Upper lobe of right lung (tissue), 1 donor: Measurements from ENCODE around the gene MAP1A. TPM values are rescaled to one million over a fixed set of nuclear protein-coding genes. Genes with fewer than 3 reads are reported as not detected.

Source experiments
- ATAC-seq: fragments of 200-7000 bp; cut with Tn5 transposase; one replicate; pipeline ENCODE4 v1.9.1; 2020; ENCODE audit warnings: mild to moderate bottlenecking, moderate library complexity
- DNase-seq: peaks from one replicate; pipeline ENCODE4 v3.0.0-alpha.2; 2020
- H3K27ac ChIP-seq: fragments of 200-600 bp; one replicate; pipeline ENCODE4 v1.8.0; 2022
- H3K27me3 ChIP-seq: fragments of 200-600 bp; one replicate; pipeline ENCODE4 v1.8.0; 2022; ENCODE audit warnings: mild to moderate bottlenecking
- H3K36me3 ChIP-seq: fragments of 200-600 bp; one replicate; pipeline ENCODE4 v1.8.0; 2022
- H3K4me1 ChIP-seq: fragments of 200-600 bp; one replicate; pipeline ENCODE4 v1.8.0; 2022
- H3K4me3 ChIP-seq: fragments of 200-600 bp; one replicate; pipeline ENCODE4 v1.8.0; 2022; ENCODE audit warnings: mild to moderate bottlenecking
- H3K9me3 ChIP-seq: fragments of 200-600 bp; one replicate; pipeline ENCODE4 v1.8.0; 2022
- intact Hi-C: fragments of 100-400 bp; cut with DNase I; formaldehyde crosslinking; loops from one replicate; pipeline ENCODE4 v1.11.0; 2022
- long read RNA-seq: library from polyadenylated mRNA; unstranded; transcript quantifications from one replicate; pipeline ENCODE4 v2.0.0, GENCODE V29; 2021
- total RNA-seq: library from RNA; stranded (reverse); fragmentation: NEBNext Ultra II Directional; extraction: Animal tissue kit (Norgen Biotek cat#: 25700); gene quantifications from one replicate; pipeline ENCODE4 v1.2.1, GENCODE V29; 2021
- TF ChIP-seq, protein P1 (sequence below): fragments of 200-600 bp; IDR thresholded peaks from one replicate; pipeline ENCODE4 v1.8.0; 2022; ENCODE audit warnings: antibody characterized with exemption
- donor health status: DM: no; HTN: yes; CAD: no; lungs with severe emphysema.

MAP1A gene
- total RNA-seq, result 2.3 TPM
- long read RNA-seq, partial matches to known transcripts, result 4 of 4 reads
- long read RNA-seq, other reads (novel, unspliced or antisense), result 0 of 4 reads

DNA sequence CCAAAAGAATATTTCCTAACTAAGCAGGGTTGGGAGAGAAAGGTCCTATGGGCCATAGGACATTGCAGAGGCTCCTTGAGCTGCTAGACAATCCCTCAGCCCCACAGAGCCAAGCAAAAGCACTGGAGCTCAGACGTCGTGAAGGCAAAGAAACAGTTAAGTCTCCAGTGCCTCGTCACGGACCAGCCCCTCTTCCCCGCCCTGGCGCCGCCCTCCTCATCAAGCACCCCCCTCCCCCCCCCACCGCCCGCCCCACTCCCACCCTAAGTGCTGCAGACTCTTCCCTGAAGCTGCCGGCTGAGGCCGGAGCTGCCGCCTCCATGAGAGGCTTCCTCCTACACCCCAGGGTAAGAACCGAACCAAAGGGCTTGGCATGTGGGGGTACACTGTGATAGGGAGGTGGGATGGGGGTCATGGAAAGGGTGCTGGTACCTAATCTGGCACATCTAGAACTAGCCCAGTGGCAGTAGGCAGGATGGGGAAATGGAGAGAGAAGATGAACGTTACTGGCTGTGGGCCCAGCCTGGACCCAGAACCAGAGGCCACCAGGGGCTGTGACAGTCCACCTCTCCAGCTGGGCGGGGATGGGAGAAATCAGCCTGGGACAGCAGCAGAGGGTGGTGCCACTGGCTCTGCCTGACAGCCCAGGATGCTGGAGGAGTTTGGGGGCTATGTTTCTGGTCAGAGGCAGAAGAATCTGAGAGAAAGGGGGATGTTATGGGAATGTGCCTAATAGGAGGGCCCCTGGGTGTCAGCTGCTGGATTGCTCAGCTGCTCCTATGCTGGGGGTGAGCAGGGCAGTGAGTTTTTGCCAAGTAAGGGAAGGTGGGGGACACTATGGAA is at the start of gene MAP1A:
Gene MAP1A (plus strand): TSS at position 255 of the 843 bp plus-strand sequence. CDS start 3,866 bp downstream, outside the sequence.
- no peak within 1 kb of the TSS for H3K27ac ChIP-seq
- H3K36me3 ChIP-seq, result no peaks in the 10 kb centered on the region
- ATAC-seq (peak; percentile 27), DNase-seq (peak; percentile 64)
- TF ChIP-seq, protein P1, sequence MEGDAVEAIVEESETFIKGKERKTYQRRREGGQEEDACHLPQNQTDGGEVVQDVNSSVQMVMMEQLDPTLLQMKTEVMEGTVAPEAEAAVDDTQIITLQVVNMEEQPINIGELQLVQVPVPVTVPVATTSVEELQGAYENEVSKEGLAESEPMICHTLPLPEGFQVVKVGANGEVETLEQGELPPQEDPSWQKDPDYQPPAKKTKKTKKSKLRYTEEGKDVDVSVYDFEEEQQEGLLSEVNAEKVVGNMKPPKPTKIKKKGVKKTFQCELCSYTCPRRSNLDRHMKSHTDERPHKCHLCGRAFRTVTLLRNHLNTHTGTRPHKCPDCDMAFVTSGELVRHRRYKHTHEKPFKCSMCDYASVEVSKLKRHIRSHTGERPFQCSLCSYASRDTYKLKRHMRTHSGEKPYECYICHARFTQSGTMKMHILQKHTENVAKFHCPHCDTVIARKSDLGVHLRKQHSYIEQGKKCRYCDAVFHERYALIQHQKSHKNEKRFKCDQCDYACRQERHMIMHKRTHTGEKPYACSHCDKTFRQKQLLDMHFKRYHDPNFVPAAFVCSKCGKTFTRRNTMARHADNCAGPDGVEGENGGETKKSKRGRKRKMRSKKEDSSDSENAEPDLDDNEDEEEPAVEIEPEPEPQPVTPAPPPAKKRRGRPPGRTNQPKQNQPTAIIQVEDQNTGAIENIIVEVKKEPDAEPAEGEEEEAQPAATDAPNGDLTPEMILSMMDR, result no peak
- intact Hi-C loops, result no loop called here
- H3K4me1 ChIP-seq, result peaks cover 6% of the 10 kb centered on the region
- no peaks in the 10 kb centered on the region for H3K27me3 ChIP-seq
- peak within 1 kb of the TSS; percentile 40 for H3K4me3 ChIP-seq
- H3K9me3 ChIP-seq, result no peaks in the 10 kb centered on the region

DNA sequence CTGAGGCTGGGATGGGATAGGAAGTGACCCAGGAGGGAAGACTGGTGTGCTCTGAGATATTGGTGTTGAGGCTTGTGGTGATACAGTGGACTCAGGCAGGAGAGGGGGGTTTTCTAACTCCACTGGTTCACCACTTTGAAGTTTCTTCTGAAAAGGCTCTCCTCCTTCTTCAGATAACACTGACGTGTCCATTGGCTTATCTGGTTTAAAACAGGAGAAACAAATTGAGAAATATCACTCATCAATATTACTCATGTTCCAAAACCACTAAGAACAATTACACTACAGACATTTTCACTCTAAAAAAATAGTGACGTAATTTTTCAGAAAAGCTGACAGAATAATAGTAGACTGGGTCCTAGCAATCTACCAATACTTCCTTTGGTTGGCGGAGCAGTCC is 47.5 kb upstream of the MAP1A start:
- Histone ChIP-seq H3K4me1 (no peaks in the 10 kb centered on the region), H3K27me3 (no peaks in the 10 kb centered on the region), H3K9me3 (no peaks in the 10 kb centered on the region), H3K36me3 (peaks cover 74% of the 10 kb centered on the region), H3K27ac (no peak overlapping the region), H3K4me3 (no peak overlapping the region)
- TF ChIP-seq, protein P1, result no peak
- DNase-seq (no peak), ATAC-seq (no peak)
- intact Hi-C loops, result no loop called here

DNA sequence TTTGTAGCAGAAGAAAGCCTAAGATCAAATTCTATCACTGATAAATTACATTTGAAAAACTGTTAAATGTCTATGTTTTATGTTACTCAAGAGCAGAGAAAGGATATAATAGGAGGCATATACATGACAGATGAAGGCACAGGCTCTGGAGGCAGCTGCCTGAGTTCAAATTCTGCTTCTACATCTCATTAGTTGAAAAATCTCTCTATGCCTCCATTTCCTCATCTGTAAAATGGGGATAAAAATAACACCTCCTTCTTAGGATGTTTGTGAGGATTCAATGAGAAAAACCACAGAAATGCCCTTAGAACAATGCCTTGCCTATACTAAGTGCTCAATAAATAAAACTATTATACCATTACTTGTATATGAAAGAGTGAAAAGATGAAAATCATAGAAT is 45.4 kb upstream of the MAP1A start:
- peaks cover 85% of the 10 kb centered on the region for H3K36me3 ChIP-seq
- H3K4me3 ChIP-seq, result no peak overlapping the region
- H3K9me3 ChIP-seq, result no peaks in the 10 kb centered on the region
- no peak overlapping the region for H3K27ac ChIP-seq
- ATAC-seq (no peak), DNase-seq (no peak)
- TF ChIP-seq, protein P1, result no peak
- intact Hi-C loops, result no loop called here
- no peaks in the 10 kb centered on the region for H3K4me1 ChIP-seq
- H3K27me3 ChIP-seq, result no peaks in the 10 kb centered on the region

DNA sequence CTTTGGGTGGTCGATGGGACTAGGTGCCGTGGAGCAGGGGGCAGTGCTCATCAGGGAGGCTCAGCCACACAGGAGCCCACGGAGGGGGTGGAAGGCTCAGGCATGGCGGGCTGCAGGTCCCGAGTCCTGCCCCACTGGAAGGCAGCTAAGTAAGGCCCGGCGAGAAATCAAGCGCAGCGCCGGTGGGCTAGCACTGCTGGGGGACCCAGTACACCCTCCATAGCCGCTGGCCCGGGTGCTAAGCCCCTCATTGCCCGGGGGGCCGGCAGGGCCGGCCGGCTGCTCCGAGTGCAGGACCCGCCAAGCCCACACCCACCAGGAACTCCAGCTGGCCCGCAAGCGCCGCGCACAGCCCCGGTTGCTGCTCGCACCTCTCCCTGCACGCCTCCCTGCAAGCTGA is 43.5 kb upstream of the MAP1A start:
- no peaks in the 10 kb centered on the region for H3K27me3 ChIP-seq
- TF ChIP-seq, protein P1, result no peak
- H3K27ac ChIP-seq, result no peak overlapping the region
- no peak for DNase-seq
- H3K4me3 ChIP-seq, result no peak overlapping the region
- no peaks in the 10 kb centered on the region for H3K9me3 ChIP-seq
- ATAC-seq, result no peak
- peaks cover 86% of the 10 kb centered on the region for H3K36me3 ChIP-seq
- H3K4me1 ChIP-seq, result no peaks in the 10 kb centered on the region
- intact Hi-C loops, result no loop called here

DNA sequence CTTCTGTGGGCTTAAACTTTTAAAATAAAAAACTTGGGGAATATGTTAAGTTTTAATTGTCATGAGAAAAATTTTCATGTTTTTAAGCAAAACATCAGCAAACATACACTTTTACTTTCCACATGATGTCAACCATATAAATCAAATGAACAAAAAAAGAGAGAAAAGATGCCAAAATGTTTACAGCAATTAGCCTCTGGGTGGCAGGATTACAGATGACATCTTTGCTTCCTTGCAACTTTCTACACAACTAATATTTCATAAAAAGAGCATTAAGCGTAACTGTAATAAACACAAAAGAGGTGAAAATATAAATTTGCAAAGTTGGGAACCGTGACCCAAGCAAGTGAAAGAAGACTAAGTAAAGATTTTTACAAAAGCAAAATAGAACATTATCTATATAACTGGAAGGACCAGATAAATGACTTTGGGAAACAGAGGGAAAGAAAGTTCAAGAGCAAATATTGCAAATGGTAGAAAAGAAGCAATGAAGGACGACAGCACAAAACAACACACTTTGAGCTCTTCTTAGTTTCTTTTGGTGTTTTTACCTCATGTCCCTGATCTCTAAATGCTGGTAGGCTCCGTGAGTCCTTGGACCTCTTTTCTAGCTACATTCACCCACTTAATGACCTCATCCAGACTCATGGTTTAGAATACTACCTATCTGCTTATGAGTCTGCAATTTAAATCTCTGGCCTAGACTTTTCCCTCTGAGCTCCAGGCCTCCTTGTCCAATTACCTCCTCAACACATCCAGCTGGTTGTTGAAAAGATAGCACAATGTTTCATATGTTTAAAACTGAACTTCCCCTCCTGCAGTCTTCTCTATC is 33.9 kb upstream of the MAP1A start:
- Histone ChIP-seq H3K36me3 (peaks cover 59% of the 10 kb centered on the region), H3K27ac (no peak overlapping the region), H3K4me1 (peaks cover 5% of the 10 kb centered on the region), H3K4me3 (no peak overlapping the region), H3K27me3 (no peaks in the 10 kb centered on the region), H3K9me3 (no peaks in the 10 kb centered on the region)
- DNase-seq, result no peak
- no peak for ATAC-seq
- intact Hi-C loops, result no loop called here
- TF ChIP-seq, protein P1, result peak; percentile 29
